ENCODE results near the gene CYP3A7. TPM values are rescaled to one million over a fixed set of nuclear protein-coding genes. Genes with fewer than 3 reads are reported as not detected.

CYP3A7 gene
- total RNA-seq, 1 experiment from 2014 or later = not detected

DNA sequence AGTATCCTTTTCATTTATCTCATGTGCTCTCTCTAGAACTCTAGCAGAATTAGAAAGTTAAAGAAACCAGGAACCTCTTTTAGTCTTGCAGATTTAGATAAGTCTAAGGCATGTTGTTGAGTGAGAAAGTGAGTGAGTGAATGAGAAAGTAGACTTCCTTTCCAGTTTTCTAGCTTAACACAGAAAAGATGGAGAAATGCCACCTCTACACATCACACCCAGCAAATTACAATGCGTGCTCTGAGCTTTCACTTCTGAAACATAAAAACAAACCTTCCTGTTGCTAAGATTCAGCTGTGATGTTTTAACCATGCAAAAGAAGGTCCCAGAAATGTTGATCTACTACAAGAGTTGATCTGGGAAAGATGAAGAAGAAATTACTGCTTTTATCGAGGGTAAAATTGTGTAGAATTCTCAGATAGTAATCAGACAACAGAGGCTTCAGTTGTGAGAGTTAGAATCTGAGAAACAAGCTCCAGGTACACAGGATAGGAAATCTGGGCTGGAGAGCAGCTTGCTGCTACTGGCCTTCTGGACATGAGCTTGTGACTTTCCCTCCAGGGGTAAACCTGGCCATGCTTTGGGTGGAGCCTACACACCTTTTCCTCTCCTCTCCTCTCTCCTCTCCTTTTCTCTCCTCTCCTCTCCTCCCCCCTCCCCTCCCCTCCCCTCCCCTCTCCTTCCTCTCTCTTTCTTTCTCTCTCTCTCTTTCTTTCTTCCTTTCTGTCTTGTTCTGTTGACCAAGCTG, 59.8 kb downstream of the CYP3A7 start:
- CTCF ChIA-PET = no interaction called here
- Histone ChIP-seq H3K9me3 (ENCODE audit: control insufficient read depth, insufficient read depth, low read depth, low read length) (no peaks in the 10 kb centered on the region), H3K36me3 (ENCODE audit: control insufficient read depth, insufficient read depth, low read length) (no peaks in the 10 kb centered on the region), H3K27me3 (ENCODE audit: control insufficient read depth, insufficient read depth, low read length) (no peaks in the 10 kb centered on the region; the same call in 1 of the 2 replicates), H3K27ac (ENCODE audit: low read length) (no peak overlapping the region), H3K4me1 (ENCODE audit: control insufficient read depth, insufficient read depth, low read length) (no peaks in the 10 kb centered on the region), H3K4me3 (ENCODE audit: low read depth in 2 of 2, low read length in 2 of 2) (no peak overlapping the region)
- BruUV-seq (replicated peaks) = no TSS peak
- no peak for DNase-seq (ENCODE audit: low read depth, low spot score)
- no peak for ATAC-seq
- no peak for TF ChIP-seq POLR2AphosphoS5 (IDR thresholded peaks at IDR 0.05; ENCODE audit: low read depth, low read length)
- TF ChIP-seq, protein P1, sequence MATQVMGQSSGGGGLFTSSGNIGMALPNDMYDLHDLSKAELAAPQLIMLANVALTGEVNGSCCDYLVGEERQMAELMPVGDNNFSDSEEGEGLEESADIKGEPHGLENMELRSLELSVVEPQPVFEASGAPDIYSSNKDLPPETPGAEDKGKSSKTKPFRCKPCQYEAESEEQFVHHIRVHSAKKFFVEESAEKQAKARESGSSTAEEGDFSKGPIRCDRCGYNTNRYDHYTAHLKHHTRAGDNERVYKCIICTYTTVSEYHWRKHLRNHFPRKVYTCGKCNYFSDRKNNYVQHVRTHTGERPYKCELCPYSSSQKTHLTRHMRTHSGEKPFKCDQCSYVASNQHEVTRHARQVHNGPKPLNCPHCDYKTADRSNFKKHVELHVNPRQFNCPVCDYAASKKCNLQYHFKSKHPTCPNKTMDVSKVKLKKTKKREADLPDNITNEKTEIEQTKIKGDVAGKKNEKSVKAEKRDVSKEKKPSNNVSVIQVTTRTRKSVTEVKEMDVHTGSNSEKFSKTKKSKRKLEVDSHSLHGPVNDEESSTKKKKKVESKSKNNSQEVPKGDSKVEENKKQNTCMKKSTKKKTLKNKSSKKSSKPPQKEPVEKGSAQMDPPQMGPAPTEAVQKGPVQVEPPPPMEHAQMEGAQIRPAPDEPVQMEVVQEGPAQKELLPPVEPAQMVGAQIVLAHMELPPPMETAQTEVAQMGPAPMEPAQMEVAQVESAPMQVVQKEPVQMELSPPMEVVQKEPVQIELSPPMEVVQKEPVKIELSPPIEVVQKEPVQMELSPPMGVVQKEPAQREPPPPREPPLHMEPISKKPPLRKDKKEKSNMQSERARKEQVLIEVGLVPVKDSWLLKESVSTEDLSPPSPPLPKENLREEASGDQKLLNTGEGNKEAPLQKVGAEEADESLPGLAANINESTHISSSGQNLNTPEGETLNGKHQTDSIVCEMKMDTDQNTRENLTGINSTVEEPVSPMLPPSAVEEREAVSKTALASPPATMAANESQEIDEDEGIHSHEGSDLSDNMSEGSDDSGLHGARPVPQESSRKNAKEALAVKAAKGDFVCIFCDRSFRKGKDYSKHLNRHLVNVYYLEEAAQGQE (IDR thresholded peaks at IDR 0.05; ENCODE audit: insufficient read depth in 1 of 2, low read depth in 2 of 2, low read length in 1 of 2) = no peak
- TF ChIP-seq SIN3A (IDR thresholded peaks at IDR 0.05; ENCODE audit: borderline replicate concordance, insufficient read depth, low read depth, low read length) = no peak
- TF ChIP-seq, protein P2, sequence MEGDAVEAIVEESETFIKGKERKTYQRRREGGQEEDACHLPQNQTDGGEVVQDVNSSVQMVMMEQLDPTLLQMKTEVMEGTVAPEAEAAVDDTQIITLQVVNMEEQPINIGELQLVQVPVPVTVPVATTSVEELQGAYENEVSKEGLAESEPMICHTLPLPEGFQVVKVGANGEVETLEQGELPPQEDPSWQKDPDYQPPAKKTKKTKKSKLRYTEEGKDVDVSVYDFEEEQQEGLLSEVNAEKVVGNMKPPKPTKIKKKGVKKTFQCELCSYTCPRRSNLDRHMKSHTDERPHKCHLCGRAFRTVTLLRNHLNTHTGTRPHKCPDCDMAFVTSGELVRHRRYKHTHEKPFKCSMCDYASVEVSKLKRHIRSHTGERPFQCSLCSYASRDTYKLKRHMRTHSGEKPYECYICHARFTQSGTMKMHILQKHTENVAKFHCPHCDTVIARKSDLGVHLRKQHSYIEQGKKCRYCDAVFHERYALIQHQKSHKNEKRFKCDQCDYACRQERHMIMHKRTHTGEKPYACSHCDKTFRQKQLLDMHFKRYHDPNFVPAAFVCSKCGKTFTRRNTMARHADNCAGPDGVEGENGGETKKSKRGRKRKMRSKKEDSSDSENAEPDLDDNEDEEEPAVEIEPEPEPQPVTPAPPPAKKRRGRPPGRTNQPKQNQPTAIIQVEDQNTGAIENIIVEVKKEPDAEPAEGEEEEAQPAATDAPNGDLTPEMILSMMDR (IDR thresholded peaks at IDR 0.05) = no peak
- no peak for TF ChIP-seq TCF7L2 (IDR thresholded peaks at IDR 0.05; ENCODE audit: low read depth, low read length)
- in situ Hi-C loops (cut with HindIII; ENCODE audit: low pct_unique_long_range_greater_than_20kb, low sequenced_read_pairs) = no loop called here
- POLR2A ChIA-PET = no interaction called here
- intact Hi-C loops (cut with micrococcal nuclease; ENCODE audit: unreplicated experiment) = no loop called here

DNA sequence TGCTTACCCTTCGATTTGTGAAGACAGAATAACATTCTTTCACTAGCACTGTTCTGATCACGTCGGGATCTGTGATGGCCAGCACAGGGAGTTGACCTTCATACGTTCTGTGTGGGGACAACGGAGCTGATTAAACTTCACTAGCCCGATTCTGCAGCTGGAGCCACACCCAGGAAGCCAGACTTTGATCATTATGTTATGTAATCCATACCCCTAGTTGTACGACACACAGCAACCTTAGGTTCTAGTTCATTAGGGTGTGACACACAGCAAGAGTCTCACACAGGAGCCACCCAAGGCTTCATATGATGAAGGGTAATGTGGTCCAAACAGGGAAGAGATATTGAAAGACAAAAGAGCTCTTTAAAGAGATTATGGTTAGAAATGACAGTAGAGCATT, 62.4 kb downstream of the CYP3A7 start:
- no peak overlapping the region for H3K27ac ChIP-seq (ENCODE audit: low read length)
- no peaks in the 10 kb centered on the region for H3K4me1 ChIP-seq (ENCODE audit: control insufficient read depth, insufficient read depth, low read length)
- no peak for DNase-seq (ENCODE audit: low read depth, low spot score)
- H3K4me3 ChIP-seq (ENCODE audit: low read depth in 2 of 2, low read length in 2 of 2) = no peak overlapping the region
- BruUV-seq (replicated peaks) = no TSS peak
- TF ChIP-seq, protein P1 (IDR thresholded peaks at IDR 0.05; ENCODE audit: insufficient read depth in 1 of 2, low read depth in 2 of 2, low read length in 1 of 2) = no peak
- no peak for TF ChIP-seq TCF7L2 (IDR thresholded peaks at IDR 0.05; ENCODE audit: low read depth, low read length)
- TF ChIP-seq SIN3A (IDR thresholded peaks at IDR 0.05; ENCODE audit: borderline replicate concordance, insufficient read depth, low read depth, low read length) = no peak
- TF ChIP-seq, protein P2 (IDR thresholded peaks at IDR 0.05) = no peak
- no peak for TF ChIP-seq POLR2AphosphoS5 (IDR thresholded peaks at IDR 0.05; ENCODE audit: low read depth, low read length)
- ATAC-seq = no peak
- POLR2A ChIA-PET = no interaction called here
- H3K9me3 ChIP-seq (ENCODE audit: control insufficient read depth, insufficient read depth, low read depth, low read length) = no peaks in the 10 kb centered on the region
- CTCF ChIA-PET = no interaction called here
- intact Hi-C loops (cut with micrococcal nuclease; ENCODE audit: unreplicated experiment) = no loop called here
- no peaks in the 10 kb centered on the region for H3K36me3 ChIP-seq (ENCODE audit: control insufficient read depth, insufficient read depth, low read length)
- in situ Hi-C loops (cut with HindIII; ENCODE audit: low pct_unique_long_range_greater_than_20kb, low sequenced_read_pairs) = no loop called here
- no peaks in the 10 kb centered on the region; the same call in 1 of the 2 replicates for H3K27me3 ChIP-seq (ENCODE audit: control insufficient read depth, insufficient read depth, low read length)

Measured in Panc1 (cell line).